ENCODE results near the gene PODXL2.
A peak's percentile ranks its signal among the peaks of the same experiment; 100 is the strongest.

The PODXL2 gene

DNA sequence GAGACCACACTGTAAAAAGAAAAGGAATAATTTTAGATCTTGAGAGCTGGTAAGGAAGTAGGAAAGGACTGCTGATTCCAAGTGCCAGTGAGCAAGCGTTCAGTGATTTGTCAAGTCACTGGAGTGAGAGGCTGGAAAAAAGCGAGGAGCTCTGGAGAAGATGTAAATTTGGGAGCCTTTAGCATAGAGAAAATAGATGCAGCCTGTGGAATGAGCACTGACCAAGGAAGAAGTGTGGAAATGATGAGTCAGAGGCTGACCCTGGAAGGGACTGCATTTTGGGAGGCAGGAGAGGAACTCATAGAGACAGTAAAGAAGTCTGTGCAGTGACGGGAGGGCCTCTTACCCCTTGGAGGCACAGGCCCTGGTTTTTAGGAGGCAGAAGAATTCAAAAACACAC, 26.7 kb downstream of the PODXL2 start:
- no peak for DNase-seq (ENCODE audit: low spot score)

DNA sequence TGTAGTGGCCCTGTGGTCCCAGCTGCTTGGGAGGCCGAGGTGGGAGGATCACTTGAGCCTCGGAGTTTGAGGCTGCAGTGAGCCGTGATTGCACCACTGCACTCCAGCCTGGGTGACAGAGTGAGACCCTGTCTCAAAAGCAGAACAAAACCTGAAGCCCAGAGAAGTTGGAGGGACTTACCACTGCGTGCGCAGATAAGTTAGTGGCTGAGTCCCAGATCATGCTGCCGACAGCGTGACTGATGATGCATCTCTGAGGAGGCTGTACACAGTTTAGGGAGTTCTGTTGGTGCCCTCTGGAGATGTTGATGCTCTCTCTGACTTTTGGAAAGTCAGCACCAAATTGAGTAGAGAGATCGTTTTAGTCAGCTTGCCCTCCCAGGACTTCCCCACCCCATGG, 27.9 kb downstream of the PODXL2 start:
- DNase-seq (ENCODE audit: low spot score): no peak

GRCh38 chr3:127658234-127658633, 29.2 kb downstream of the PODXL2 start:
- no peak for DNase-seq (ENCODE audit: low spot score)

DNA sequence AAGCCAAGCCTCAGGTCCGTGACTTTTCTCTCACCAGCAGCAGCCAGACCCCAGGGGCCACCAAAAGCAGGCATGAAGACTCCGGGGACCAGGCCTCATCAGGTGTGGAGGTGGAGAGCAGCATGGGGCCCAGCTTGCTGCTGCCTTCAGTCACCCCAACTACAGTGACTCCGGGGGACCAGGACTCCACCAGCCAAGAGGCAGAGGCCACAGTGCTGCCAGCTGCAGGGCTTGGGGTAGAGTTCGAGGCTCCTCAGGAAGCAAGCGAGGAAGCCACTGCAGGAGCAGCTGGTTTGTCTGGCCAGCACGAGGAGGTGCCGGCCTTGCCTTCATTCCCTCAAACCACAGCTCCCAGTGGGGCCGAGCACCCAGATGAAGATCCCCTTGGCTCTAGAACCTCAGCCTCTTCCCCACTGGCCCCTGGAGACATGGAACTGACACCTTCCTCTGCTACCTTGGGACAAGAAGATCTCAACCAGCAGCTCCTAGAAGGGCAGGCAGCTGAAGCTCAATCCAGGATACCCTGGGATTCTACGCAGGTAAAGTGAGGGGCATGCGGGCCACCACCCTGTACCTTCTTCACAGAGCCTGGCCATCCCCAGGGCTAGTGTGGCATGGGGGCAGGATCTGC, 31.8 kb downstream of the PODXL2 start:
- no peak for DNase-seq (ENCODE audit: low spot score)

DNA sequence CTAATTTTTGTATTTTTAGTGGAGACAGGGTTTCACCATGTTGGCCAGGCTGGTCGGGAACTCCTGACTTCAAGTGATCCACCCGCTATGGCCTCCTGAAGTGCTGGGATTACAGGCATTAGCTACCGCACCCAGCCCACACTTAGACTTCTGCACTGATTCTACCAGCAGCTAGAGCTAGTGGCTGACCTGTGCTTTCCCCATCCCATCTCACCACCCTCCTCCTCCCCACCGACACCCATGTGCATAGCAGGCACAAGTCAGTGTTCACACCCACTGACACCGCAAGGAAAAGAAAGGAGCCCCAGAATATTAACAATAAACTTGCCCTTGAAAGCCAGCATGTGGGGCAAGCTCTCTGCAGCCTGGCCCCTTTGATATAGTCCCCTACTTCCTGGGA, 32.6 kb downstream of the PODXL2 start:
- DNase-seq (ENCODE audit: low spot score): no peak

DNA sequence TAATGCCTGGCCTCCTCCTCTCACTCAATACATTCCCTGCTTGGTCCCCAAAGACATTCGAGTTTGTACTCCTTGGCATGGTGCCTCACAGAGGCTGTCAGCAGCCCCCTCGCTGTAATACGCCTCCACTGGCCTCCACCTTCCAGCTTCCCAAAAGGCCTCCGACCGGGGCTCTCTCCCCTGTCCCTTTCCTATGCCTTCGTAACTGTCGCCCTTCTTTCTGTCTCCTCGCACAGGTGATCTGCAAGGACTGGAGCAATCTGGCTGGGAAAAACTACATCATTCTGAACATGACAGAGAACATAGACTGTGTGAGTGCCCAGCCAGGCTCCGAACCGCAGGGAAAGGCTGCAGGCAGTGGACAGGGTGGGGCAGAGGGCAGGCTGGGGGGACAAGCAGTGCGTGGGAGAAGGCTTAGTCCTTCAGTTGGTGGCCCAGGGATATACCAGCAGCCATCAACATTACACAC, 33.0 kb downstream of the PODXL2 start:
- DNase-seq (ENCODE audit: low spot score): no peak

- DNase-seq (ENCODE audit: low spot score): no peak
Measured at GRCh38 chr3:127663151-127663550, 34.2 kb downstream of the PODXL2 start.

GRCh38 chr3:127665165-127665564, 36.2 kb downstream of the PODXL2 start:
- no peak for DNase-seq (ENCODE audit: low spot score)

DNA sequence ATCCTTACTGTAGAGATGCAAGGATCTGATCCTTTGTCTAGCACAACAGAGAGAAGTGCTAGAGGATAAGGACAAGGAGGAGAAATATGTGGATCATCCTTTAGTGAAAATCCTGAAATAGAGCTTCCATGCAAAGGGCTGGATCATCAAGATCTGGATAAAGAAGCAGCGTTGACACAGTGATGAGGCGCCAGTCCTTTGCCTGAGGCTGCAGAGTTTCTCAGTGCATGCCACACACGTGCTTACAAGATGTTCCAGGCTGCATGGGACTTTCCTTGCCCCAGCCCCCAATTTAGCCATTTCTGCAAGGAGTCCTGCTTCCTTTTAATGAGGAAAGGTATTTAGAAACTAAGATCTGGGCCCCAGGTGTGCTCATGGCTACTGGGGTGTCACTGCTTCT, 36.6 kb downstream of the PODXL2 start:
- DNase-seq (ENCODE audit: low spot score): no peak

- no peak for DNase-seq (ENCODE audit: low spot score)
Measured at GRCh38 chr3:127666676-127667075, 37.7 kb downstream of the PODXL2 start.

DNA sequence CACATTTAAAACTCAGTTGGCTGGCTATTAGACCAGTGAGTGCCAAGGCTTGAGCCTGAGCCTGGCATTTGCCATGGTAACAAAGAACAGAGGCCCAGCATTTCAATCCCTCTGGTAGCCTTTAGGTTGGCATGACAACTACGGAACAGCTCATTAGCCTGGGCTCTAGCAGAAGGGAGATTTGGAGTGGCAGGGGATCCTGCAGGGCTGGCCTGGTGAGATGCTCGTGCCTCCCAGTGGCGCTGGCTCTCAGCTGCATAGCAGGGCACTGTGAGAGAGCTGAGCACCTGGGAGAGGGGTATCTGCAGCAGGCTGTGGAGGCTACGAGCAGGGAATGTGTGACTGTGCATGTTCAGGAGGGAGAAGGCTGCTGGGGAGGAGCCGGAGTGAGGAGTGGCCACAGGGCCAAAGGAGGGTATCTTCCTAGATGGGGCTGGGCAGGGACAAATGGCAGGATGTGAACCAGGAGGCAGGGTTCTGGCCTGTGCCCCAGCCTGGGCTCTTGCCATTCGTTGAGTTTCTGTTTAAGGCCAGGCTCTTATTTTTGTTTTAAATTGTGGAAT, 38.2 kb downstream of the PODXL2 start:
- DNase-seq (ENCODE audit: low spot score): no peak

DNA sequence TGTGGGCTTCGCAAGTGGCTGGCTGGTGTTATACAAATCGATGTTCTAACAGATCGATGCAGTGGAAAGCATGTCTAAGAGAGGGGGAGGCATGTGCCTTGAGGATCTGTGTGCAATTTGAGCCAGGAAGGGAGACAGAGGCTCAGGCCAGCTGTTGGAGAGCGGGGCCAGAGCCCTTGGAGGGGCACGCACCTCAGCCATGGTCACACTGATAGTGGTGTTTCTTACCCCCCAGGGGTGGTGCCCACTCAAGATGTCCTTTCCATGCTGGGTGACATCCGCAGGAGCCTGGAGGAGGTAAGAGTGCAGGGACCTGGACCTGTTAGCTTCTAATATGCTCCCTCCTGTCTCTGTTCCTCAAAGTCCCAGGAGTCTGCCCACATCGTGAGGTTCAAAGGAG, 39.9 kb downstream of the PODXL2 start:
- no peak for DNase-seq (ENCODE audit: low spot score)

DNA sequence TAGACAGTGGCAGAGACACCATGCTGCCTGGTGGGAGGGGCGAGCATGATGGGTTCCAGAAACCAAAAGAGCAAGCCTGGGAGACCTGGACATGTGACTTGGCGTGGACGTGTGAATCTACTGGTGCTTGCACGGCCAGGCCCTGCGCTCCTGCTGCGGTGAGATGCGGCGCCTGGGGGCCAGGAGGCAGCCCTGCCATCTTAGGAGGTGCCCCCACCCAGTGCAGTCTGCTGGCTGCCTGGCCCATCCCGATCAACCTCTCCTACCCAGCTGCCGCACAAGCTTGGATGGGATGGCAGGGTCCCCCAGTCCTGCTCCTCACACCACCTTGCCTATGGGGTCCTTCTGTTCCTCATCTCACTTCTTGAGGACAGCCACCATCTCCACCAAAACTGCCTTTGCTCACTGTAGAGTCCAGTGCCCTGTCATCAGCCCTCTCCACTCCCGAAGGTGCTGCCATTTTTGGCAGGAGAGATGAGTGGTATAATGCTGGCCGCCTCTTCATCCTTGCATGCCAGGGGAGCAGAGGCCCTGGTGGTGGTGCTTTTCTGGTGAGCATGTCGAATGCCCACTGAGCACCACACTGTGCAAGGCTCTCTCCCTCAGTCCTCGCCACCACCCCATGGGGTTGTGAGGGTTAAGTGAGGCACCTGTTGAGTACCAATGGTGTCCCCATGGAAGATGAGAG, 40.7 kb downstream of the PODXL2 start:
- no peak for DNase-seq (ENCODE audit: low spot score)

DNA sequence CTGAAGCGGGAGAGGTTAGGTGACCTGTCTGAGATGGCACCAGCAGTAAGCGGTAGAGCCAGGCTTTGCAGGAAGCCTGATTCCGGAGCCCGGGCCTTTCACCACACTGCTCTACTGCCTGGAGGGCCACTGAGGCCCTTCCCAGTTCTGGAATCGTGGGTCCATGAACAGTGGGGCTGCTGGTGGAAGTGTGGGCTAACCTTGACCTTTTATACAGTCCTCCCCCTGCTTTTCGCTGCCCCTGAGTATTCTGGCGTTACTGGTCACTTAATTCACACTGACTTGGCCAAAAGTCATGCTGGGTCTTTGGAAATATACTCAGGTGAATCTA, 41.2 kb downstream of the PODXL2 start:
- no peak for DNase-seq (ENCODE audit: low spot score)

DNA sequence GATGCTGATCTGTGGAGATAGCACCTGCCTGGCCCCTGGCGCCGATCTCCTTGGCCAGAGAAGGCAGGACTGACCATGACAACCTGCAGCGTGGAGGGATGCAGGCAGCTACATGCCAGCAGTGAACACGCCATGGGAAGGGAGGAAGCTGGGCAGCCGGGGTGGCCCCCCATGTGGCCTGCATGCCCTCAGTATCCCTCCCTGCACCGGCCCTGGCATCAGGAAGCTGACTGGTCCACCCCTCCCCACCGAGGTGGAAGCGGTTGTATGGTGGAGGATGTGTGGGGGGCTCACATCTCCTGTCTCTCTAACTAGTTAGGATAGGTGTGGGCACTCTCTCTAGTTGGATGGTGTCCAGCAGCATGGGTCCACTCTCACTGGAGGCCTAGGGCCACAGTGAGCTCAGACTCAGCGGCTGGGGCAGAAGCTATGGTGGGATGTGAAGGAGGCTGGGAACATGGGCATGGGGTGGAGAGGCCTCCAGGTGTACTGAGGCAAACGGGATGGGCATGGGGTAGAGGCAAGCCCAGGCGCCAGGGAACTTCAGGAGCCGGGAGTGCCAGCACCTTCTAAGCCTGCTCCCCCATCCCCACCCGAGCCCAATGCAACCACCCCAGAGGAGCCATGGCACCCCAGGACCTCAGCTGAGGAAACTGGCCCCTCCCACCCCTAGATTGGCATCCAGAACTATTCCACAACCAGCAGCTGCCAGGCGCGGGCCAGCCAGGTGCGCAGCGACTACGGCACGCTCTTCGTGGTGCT, 42.0 kb downstream of the PODXL2 start:
- no peak for DNase-seq (ENCODE audit: low spot score)

DNA sequence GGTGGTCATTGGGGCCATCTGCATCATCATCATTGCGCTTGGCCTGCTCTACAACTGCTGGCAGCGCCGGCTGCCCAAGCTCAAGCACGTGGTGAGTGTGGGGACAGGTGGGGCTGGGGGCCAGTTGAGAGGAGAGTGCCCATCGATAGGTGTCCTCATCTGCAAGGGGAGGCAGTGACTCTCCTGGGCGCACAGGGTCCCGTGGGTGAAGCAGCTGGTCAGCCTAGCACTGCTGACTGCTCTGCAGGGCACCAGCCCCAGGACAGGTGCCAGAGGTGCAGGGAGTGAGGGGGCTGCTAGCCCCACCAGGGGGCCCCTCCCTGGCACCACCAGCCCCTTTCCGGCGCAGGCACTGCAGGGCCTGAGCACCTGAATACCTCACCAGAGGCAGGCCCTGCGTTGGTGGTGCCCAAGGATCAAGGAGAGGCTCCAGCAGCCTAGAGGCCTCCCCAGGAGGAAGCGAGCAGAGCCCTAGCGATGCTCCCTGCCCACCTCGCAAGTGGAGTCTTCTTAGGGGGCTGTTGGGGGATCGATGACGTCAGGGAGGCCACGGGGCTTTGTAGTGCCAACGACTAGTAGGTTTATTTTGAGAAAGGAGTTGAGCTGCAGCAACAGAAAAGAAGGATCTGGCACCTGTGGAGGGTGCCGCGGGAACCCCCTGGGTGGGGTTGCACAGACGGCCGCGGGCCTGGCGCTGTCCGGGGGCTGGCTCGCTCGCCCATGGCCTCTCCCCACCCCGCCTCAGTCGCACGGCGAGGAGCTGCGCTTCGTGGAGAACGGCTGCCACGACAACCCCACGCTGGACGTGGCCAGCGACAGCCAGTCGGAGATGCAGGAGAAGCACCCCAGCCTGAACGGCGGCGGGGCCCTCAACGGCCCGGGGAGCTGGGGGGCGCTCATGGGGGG, 42.8 kb downstream of the PODXL2 start:
- DNase-seq (ENCODE audit: low spot score): peak; percentile 68

DNA sequence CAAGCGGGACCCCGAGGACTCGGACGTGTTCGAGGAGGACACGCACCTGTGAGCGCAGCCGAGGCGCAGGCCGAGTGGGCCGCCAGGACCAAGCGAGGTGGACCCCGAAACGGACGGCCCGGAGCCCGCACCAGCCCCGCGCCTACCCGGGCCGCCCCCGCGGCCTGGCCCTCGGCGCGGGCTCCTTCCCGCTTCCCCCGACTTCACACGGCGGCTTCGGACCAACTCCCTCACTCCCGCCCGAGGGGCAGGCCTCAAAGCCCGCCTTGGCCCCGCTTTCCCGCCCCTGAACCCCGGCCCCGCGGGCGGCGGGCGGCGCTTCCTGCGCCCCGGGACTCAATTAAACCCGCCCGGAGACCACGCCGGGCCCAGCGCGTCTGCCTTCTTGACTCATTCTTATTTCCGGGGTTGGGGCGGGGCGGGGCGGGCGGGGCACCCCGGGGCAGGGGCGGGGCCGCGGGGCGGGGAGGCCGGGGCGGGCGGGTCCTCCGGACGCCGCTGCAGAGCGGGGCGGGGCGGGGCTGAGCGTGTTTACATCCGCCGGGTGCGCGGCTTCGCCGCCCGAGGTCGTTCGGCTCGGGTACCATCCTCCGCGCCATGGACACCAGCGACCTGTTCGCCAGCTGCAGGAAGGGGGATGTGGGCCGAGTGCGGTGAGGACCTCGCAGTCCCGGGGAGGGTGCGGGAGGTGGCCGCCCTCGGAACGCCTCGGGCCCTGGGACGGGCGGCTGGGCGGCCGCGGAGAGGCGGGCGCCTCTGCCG, 43.6 kb downstream of the PODXL2 start, which contains the start of gene ABTB1:
Gene ABTB1 (plus strand): TSS at position 524 of the 762 bp plus-strand sequence. CDS start 74 bp downstream, at position 598.
- DNase-seq (ENCODE audit: low spot score): peak; percentile 95

DNA sequence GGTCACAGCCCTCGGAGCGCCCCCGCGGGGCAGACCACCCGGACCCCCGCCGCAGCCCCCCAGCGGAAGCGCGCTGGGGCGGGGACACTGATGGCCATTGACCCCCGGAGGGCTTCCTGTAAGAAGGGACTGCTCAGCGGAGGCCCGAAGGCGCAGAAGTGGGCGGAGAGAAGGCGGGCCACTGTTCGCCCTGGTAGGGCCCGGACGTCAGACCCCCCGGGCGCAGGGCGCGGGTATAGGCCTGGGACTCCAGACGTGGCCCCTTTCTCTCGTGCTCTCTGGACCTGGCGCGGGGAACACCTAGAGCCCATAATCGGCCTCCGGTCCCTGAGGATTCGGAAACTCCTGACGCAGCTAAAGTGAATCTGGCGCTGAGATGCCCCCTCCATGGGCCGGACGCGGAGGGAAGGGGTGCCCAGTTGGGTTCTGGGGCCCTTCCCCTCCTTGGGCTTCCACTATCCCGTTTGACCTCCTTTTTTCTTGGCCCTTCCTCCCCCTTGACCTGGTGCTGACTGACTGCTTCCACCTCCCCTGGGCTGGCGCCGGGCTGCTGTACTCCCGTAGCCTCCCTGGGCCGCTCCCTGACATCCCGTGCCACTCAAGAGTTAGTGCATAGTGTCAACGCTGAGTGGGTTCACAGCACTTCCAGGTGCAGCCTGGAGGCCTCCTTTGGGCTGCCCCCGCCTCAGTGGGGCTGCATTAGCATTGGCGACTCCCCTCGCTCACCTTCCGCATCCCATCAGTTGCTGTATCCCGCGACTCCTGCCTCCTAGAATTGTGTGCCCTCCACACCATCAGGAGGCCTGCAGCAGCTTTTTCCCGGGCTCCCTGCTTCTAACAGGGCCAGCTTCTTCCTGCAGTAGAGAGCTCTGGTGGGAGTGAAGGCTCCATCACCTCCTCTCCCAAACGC, 44.5 kb downstream of the PODXL2 start:
- DNase-seq (ENCODE audit: low spot score): peak; percentile 61

- no peak for DNase-seq (ENCODE audit: low spot score)
Measured at GRCh38 chr3:127674101-127674721, 45.2 kb downstream of the PODXL2 start.

Data from germinal center (tissue), 1 donor.